MM.1S (cell line): Measurements from ENCODE around the gene HIP1.

ENCODE experiments used
- DNase-seq: peaks from one replicate; pipeline ENCODE4 v3.0.0-alpha.2; 2015
- H2AFZ ChIP-seq: fragments of 300-600 bp; sonication (generic); 2 replicates; pipeline ENCODE4 v1.6.0; 2016; ENCODE audit warnings: antibody characterized with exemption, low read length
- H3F3A ChIP-seq: fragments of 300-600 bp; sonication (generic); 2 replicates; pipeline ENCODE4 v1.6.1; 2016; ENCODE audit warnings: mild to moderate bottlenecking, antibody characterized with exemption, low read length, moderate library complexity, mixed read lengths; ENCODE audit not compliant: insufficient read depth
- H3K27ac ChIP-seq: fragments of 300-600 bp; sonication (generic); 2 replicates; pipeline ENCODE4 v1.5.1; 2016; ENCODE audit warnings: mild to moderate bottlenecking, low read length
- H3K27me3 ChIP-seq: fragments of 300-600 bp; sonication (generic); replicated peaks from 2 replicates; pipeline ENCODE4 v1.6.0; 2016; ENCODE audit warnings: low read length; ENCODE audit not compliant: insufficient read depth
- H3K36me3 ChIP-seq: fragments of 300-600 bp; sonication (generic); replicated peaks from 2 replicates; pipeline ENCODE4 v1.6.1; 2016; ENCODE audit warnings: mild to moderate bottlenecking, low read length, mixed read lengths; ENCODE audit not compliant: insufficient read depth
- H3K4me1 ChIP-seq: fragments of 300-600 bp; sonication (generic); 2 replicates; pipeline ENCODE4 v1.6.1; 2016; ENCODE audit warnings: low read length, mixed read lengths
- H3K4me2 ChIP-seq: fragments of 300-600 bp; sonication (generic); 2 replicates; pipeline ENCODE4 v1.6.0; 2016; ENCODE audit warnings: low read depth, low read length
- H3K4me3 ChIP-seq: fragments of 300-600 bp; sonication (generic); 2 replicates; pipeline ENCODE4 v1.5.1; 2016; ENCODE audit warnings: low read length, mixed read lengths
- H3K79me2 ChIP-seq: fragments of 300-600 bp; sonication (generic); 2 replicates; pipeline ENCODE4 v1.6.1; 2016; ENCODE audit warnings: mixed run types, low read length, mixed read lengths
- H3K9ac ChIP-seq: fragments of 300-600 bp; sonication (generic); 2 replicates; pipeline ENCODE4 v1.6.1; 2016; ENCODE audit warnings: low read length, mixed read lengths
- H3K9me2 ChIP-seq: fragments of 300-600 bp; sonication (generic); replicated peaks from 2 replicates; pipeline ENCODE4 v1.6.1; 2016; ENCODE audit warnings: mild to moderate bottlenecking, low read length, mixed read lengths; ENCODE audit not compliant: insufficient read depth
- H3K9me3 ChIP-seq: fragments of 300-600 bp; sonication (generic); replicated peaks from 2 replicates; pipeline ENCODE4 v1.6.1; 2016; ENCODE audit warnings: mild to moderate bottlenecking, low read length, mixed read lengths; ENCODE audit not compliant: insufficient read depth
- H4K20me1 ChIP-seq: fragments of 300-600 bp; sonication (generic); 2 replicates; pipeline ENCODE4 v1.6.1; 2016; ENCODE audit warnings: mild to moderate bottlenecking, low read length, moderate library complexity, mixed read lengths; ENCODE audit not compliant: insufficient read depth
- CTCF ChIP-seq: fragments of 300-600 bp; sonication (generic); IDR thresholded peaks from 2 replicates; pipeline ENCODE4 v1.5.1; 2016; ENCODE audit warnings: antibody characterized with exemption, low read length, mixed read lengths
- EZH2 ChIP-seq: fragments of 300-600 bp; sonication (generic); optimal IDR thresholded peaks from 2 replicates; pipeline ENCODE3; 2017; ENCODE audit warnings: low read depth, mild to moderate bottlenecking, antibody characterized with exemption, low read length, mixed read lengths
- EZH2phosphoT487 ChIP-seq: fragments of 300-600 bp; sonication (generic); IDR thresholded peaks from 2 replicates; pipeline ENCODE4 v1.6.1; 2018; ENCODE audit warnings: antibody characterized with exemption, low read length

HIP1 gene

GRCh38 chr7:75712517-75713361 is 26.0 kb downstream of the HIP1 start:
- H3F3A ChIP-seq, result peaks cover 4% of the 10 kb centered on the region; the same call in 1 of the 2 replicates
- peak overlapping the region; percentile 42; the same call in 1 of the 2 replicates for H2AFZ ChIP-seq
- H3K4me2 ChIP-seq, result peak overlapping the region; percentile 56
- H3K4me3 ChIP-seq, result 0 out of 2 replicates have a peak overlapping the region, but pooled peaks have one; percentile 10
- H3K9me2 ChIP-seq, result no peaks in the 10 kb centered on the region
- no peaks in the 10 kb centered on the region for H3K9me3 ChIP-seq
- peak overlapping the region; percentile 20; the same call in 1 of the 2 replicates for H3K9ac ChIP-seq
- H3K27ac ChIP-seq, result peak overlapping the region; percentile 45; the same call in 1 of the 2 replicates
- DNase-seq, result no peak
- H3K27me3 ChIP-seq, result no peaks in the 10 kb centered on the region
- H3K79me2 ChIP-seq, result no peaks in the 10 kb centered on the region
- no peaks in the 10 kb centered on the region for H4K20me1 ChIP-seq
- H3K36me3 ChIP-seq, result no peaks in the 10 kb centered on the region
- peaks cover 16% of the 10 kb centered on the region for H3K4me1 ChIP-seq
- TF ChIP-seq EZH2phosphoT487 (no peak), CTCF (no peak), EZH2 (no peak)

GRCh38 chr7:75711656-75712514 is 26.9 kb downstream of the HIP1 start:
- H3K4me3 ChIP-seq, result 0 out of 2 replicates have a peak overlapping the region, but pooled peaks have one; percentile 10

GRCh38 chr7:75711076-75711475 is 27.7 kb downstream of the HIP1 start:
- no peak overlapping the region for H2AFZ ChIP-seq
- H3K4me1 ChIP-seq, result peaks cover 16% of the 10 kb centered on the region
- no peak for DNase-seq
- no peaks in the 10 kb centered on the region for H4K20me1 ChIP-seq
- no peaks in the 10 kb centered on the region for H3K27me3 ChIP-seq
- no peak overlapping the region for H3K27ac ChIP-seq
- H3F3A ChIP-seq, result peaks cover 4% of the 10 kb centered on the region; the same call in 1 of the 2 replicates
- no peak overlapping the region for H3K4me3 ChIP-seq
- no peaks in the 10 kb centered on the region for H3K36me3 ChIP-seq
- no peak overlapping the region for H3K9ac ChIP-seq
- no peaks in the 10 kb centered on the region for H3K9me2 ChIP-seq
- H3K4me2 ChIP-seq, result no peak overlapping the region
- no peaks in the 10 kb centered on the region for H3K79me2 ChIP-seq
- no peak for TF ChIP-seq EZH2phosphoT487
- no peak for TF ChIP-seq CTCF
- no peak for TF ChIP-seq EZH2
- no peaks in the 10 kb centered on the region for H3K9me3 ChIP-seq

More at GRCh38 chr7:75711656-75712514, 26.9 kb downstream of the HIP1 start:
- Histone ChIP-seq H3K9me3 (no peaks in the 10 kb centered on the region), H3K36me3 (no peaks in the 10 kb centered on the region), H2AFZ (peak overlapping the region; percentile 42), H3K9ac (peak overlapping the region; percentile 20; the same call in 1 of the 2 replicates), H3K27me3 (no peaks in the 10 kb centered on the region), H3K9me2 (no peaks in the 10 kb centered on the region), H4K20me1 (no peaks in the 10 kb centered on the region), H3K4me2 (peak overlapping the region; percentile 56), H3K79me2 (no peaks in the 10 kb centered on the region), H3K27ac (peak overlapping the region; percentile 45; the same call in 1 of the 2 replicates), H3K4me1 (peaks cover 16% of the 10 kb centered on the region), H3F3A (peaks cover 4% of the 10 kb centered on the region; the same call in 1 of the 2 replicates)
- DNase-seq, result peak; percentile 21
- no peak for TF ChIP-seq CTCF
